Mucosa of descending colon (tissue), 3 donors: ENCODE results near the gene POTED. TPM values are rescaled to one million over a fixed set of nuclear protein-coding genes. Genes with fewer than 3 reads are reported as not detected.
"Not testable (repeated sequence)": the region's sequence is repeated elsewhere in the genome, so short reads cannot be mapped to it uniquely, and the experiment has no call there.

Source experiments
- ATAC-seq: fragments of 200-7000 bp; cut with Tn5 transposase; one replicate; pipeline ENCODE4 v1.9.1; 2020; ENCODE audit warnings: mild to moderate bottlenecking, moderate library complexity
- DNase-seq, 3 donors: peaks; one replicate each; pipeline ENCODE4 v3.0.0-alpha.2; 2020
- H3K36me3 ChIP-seq: fragments of 200-600 bp; one replicate; pipeline ENCODE4 v1.8.0; 2021; ENCODE audit warnings: low read depth, mild to moderate bottlenecking
- H3K4me1 ChIP-seq: fragments of 200-600 bp; one replicate; pipeline ENCODE4 v1.8.0; 2021; ENCODE audit warnings: low read depth, mild to moderate bottlenecking
- H3K4me3 ChIP-seq: fragments of 200-600 bp; one replicate; pipeline ENCODE4 v1.8.0; 2021; ENCODE audit warnings: mild to moderate bottlenecking
- H3K9me3 ChIP-seq: fragments of 200-600 bp; one replicate; pipeline ENCODE4 v1.8.0; 2021; ENCODE audit warnings: mild to moderate bottlenecking
- intact Hi-C, 2 donors: fragments of 100-400 bp; cut with DNase I in 1 of 2; cut with micrococcal nuclease in 1 of 2; formaldehyde crosslinking; loops; one replicate each; pipeline versions ENCODE4 v1.11.0 to v1.11.1; 2022; cut with DNase I, micrococcal nuclease
- long read RNA-seq, 2 donors: library from polyadenylated mRNA; unstranded; transcript quantifications; one replicate each; pipeline ENCODE4 v2.0.0, GENCODE V29; 2019 to 2021
- microRNA-seq: library from miRNA; unstranded; fragments of <30 nt; microRNA quantifications from one replicate; pipeline ENCODE4, GENCODE V29; 2019
- total RNA-seq, 3 donors: library from RNA; stranded (reverse); fragmentation: NEBNext Ultra II Directional in 2 of 3; extraction: Animal tissue kit (Norgen Biotek cat#: 25700) in 2 of 3; gene quantifications; one replicate each; pipeline versions ENCODE4 v1.2.1 to v1.2.4, GENCODE V29; 2021 to 2023
- donor health status: DM: no; HTN: no; CAD: no; lungs with moderate emphysema.
- donor health status: DM: no; HTN: no; CAD: no.
- donor health status: DM: no; HTN: yes; CAD: no.

The POTED gene
- total RNA-seq, result not detected
- long read RNA-seq, donor 1, result 0 reads
- long read RNA-seq, donor 2, result 0 reads

DNA sequence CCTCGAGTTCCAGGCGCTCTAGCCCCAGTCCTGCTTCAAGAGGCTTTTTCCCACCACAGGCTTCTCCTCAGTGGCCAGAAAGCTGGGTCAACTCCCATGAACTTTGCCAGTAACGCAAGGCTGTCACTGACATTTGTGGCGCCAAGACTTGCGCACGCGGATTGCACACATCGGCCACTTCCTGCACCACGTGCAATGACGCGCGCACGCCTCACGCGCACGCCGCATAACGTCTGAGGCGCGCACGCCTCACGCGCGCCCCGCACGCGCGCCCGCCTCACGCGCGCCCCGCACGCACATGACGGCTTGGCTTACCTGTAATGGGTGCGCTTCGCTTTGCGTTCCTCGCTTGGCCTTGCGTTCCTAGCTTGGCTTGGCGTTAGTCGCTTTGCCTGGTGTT lies at the start of gene POTED:
TSS of gene POTED (plus strand) at position 301 of the 400 bp plus-strand sequence. CDS start 452 bp downstream, outside the sequence.
- H3K9me3 ChIP-seq, H3K4me3 ChIP-seq, DNase-seq, ATAC-seq, intact Hi-C loops, H3K36me3 ChIP-seq, H3K4me1 ChIP-seq: not testable (repeated sequence)

DNA sequence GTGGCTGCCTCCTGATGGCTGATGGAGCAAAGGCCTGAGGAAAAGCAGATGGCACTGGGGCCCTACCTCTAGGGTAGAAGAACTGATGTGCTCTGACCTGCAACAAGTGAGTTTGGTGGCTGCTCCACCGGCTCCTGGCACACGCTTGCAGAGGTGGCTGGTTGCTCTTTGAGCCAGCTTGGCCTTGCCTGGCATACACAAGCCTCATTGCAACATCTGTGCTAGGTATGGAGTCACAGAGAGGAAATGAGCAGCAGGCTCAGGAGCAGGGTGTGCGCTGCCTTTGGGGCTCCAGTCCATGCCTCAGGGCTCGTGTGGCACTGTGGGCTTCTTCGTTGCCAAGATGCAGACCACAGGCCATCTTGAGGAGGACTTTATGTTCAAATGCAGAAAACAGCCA lies 40.5 kb downstream of the POTED start:
- H3K4me3 ChIP-seq, H3K9me3 ChIP-seq, ATAC-seq, H3K4me1 ChIP-seq, DNase-seq, H3K36me3 ChIP-seq, intact Hi-C loops: not testable (repeated sequence)

DNA sequence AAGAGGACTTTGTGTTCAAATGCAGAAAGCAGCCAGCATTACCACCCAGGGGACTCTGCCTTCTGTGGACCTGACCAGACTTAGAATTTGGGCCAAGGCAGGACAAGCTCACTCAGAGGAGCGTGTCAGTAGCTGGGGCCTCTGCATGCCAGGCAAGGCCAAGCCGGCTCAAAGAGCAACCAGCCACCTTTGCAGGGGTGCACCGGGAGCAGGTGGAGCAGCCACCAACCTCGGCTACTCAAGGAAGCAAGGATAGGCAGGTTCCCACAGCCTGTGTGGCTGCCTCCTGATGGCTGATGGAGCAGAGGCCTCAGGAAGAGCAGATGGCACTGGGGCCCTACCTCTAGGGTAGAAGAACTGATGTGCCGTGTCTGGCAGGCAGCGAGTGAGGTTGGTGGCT lies 42.2 kb downstream of the POTED start:
- H3K4me1 ChIP-seq, intact Hi-C loops, ATAC-seq, H3K36me3 ChIP-seq, DNase-seq, H3K9me3 ChIP-seq, H3K4me3 ChIP-seq: not testable (repeated sequence)

Small RNAs within 50 kb of the gene (microRNA-seq; reads per million reads assigned to microRNA genes)
- gene MIR3118-1, result not detected
